Smooth muscle cell (in vitro differentiated cells): ENCODE data around the gene SLC6A20. TPM values are rescaled to one million over a fixed set of nuclear protein-coding genes. Genes with fewer than 3 reads are reported as not detected.

Experiments
- DNase-seq: peaks from one replicate; lab custom pipeline; 2025; ENCODE audit not compliant: unreplicated experiment; lab: John Stamatoyannopoulos, UW
- H2AFZ ChIP-seq: fragments of 200-600 bp; sonication (generic); 2 replicates; pipeline ENCODE4 v1.6.0; 2016; ENCODE audit warnings: antibody characterized with exemption, low read depth, mild to moderate bottlenecking
- H3F3A ChIP-seq: fragments of 200-600 bp; sonication (generic); 2 replicates; pipeline ENCODE4 v1.6.0; 2017; ENCODE audit warnings: antibody characterized with exemption, low read depth
- H3K27ac ChIP-seq: fragments of 200-600 bp; sonication (generic); 2 replicates; pipeline ENCODE4 v1.5.1; 2016; ENCODE audit warnings: low read depth, mild to moderate bottlenecking
- H3K27me3 ChIP-seq: fragments of 200-600 bp; sonication (generic); 2 replicates; pipeline ENCODE4 v1.6.1; 2016; ENCODE audit warnings: low read depth, mild to moderate bottlenecking
- H3K36me3 ChIP-seq: fragments of 200-600 bp; sonication (generic); 2 replicates; pipeline ENCODE4 v1.5.1; 2016; ENCODE audit warnings: low read depth
- H3K4me1 ChIP-seq: fragments of 200-600 bp; sonication (generic); 2 replicates; pipeline ENCODE4 v1.5.1; 2016; ENCODE audit warnings: low read depth
- H3K4me2 ChIP-seq: fragments of 200-600 bp; sonication (generic); 2 replicates; pipeline ENCODE4 v1.6.0; 2016; ENCODE audit warnings: mild to moderate bottlenecking
- H3K4me3 ChIP-seq: fragments of 200-600 bp; sonication (generic); 2 replicates; pipeline ENCODE4 v1.5.1; 2016; ENCODE audit warnings: mild to moderate bottlenecking
- H3K79me2 ChIP-seq: fragments of 200-600 bp; sonication (generic); 2 replicates; pipeline ENCODE4 v1.6.0; 2016; ENCODE audit warnings: low read depth, mild to moderate bottlenecking
- H3K9ac ChIP-seq: fragments of 200-600 bp; sonication (generic); 2 replicates; pipeline ENCODE4 v1.6.0; 2016; ENCODE audit warnings: low read depth
- H3K9me3 ChIP-seq: fragments of 200-600 bp; sonication (generic); replicated peaks from 2 replicates; pipeline ENCODE4 v1.5.1; 2016; ENCODE audit warnings: low read depth
- H4K20me1 ChIP-seq: fragments of 200-600 bp; sonication (generic); 2 replicates; pipeline ENCODE4 v1.6.0; 2016; ENCODE audit warnings: low read depth
- CTCF ChIP-seq: fragments of 200-600 bp; sonication (generic); IDR thresholded peaks from 2 replicates; pipeline ENCODE4 v1.5.1; 2017; ENCODE audit warnings: borderline replicate concordance, mild to moderate bottlenecking, antibody characterized with exemption; ENCODE audit not compliant: insufficient read depth, poor library complexity, severe bottlenecking
- WGBS: methylation state at CpG from one replicate; pipeline ENCODE4 v1.1.7; 2016; ENCODE audit warnings: low lambda C conversion rate; 5-methylcytosine and 5-hydroxymethylcytosine counted together
- polyA plus RNA-seq: library from polyadenylated mRNA; unstranded; fragments of >200 nt; fragmentation: Nextera tagmentation; extraction: Ambion mirVana; gene quantifications from 2 replicates; pipeline ENCODE4 v1.2.1, GENCODE V29; 2016
- total RNA-seq: library from RNA; depleted of rRNA; stranded (reverse); fragments of >200 nt; gene quantifications from 2 replicates; pipeline ENCODE4 v1.2.3, GENCODE V29; 2014

The SLC6A20 gene
- total and polyA plus RNA-seq, 2 experiments from 2014 or later = 0.10 to 0.49 TPM

GRCh38 chr3:45777111-45777745 lies 19.1 kb downstream of the SLC6A20 start:
- H3K27ac ChIP-seq = no peak overlapping the region
- no peak overlapping the region for H2AFZ ChIP-seq
- TF ChIP-seq CTCF = no peak
- H3K27me3 ChIP-seq = peaks cover 11% of the 10 kb centered on the region
- DNase-seq = no peak
- no peak overlapping the region for H3K9ac ChIP-seq
- no peak overlapping the region for H3K4me3 ChIP-seq
- no peak overlapping the region for H3K4me2 ChIP-seq
- H3K79me2 ChIP-seq = no peaks in the 10 kb centered on the region
- H4K20me1 ChIP-seq = no peaks in the 10 kb centered on the region
- H3F3A ChIP-seq = no peaks in the 10 kb centered on the region
- H3K4me1 ChIP-seq = no peaks in the 10 kb centered on the region
- no peaks in the 10 kb centered on the region for H3K36me3 ChIP-seq
- H3K9me3 ChIP-seq = no peaks in the 10 kb centered on the region
- 91% methylated on average over 8 of the region's 8 CpGs for WGBS

- H2AFZ ChIP-seq = no peak overlapping the region
- H3K27ac ChIP-seq = no peak overlapping the region
- no peaks in the 10 kb centered on the region for H3K36me3 ChIP-seq
- peaks cover 11% of the 10 kb centered on the region for H3K27me3 ChIP-seq
- H3K9me3 ChIP-seq = no peaks in the 10 kb centered on the region
- H3K79me2 ChIP-seq = no peaks in the 10 kb centered on the region
- no peaks in the 10 kb centered on the region for H3K4me1 ChIP-seq
- 93% methylated on average over 8 of the region's 8 CpGs for WGBS
- no peak overlapping the region for H3K4me3 ChIP-seq
- no peak overlapping the region for H3K4me2 ChIP-seq
- no peak for TF ChIP-seq CTCF
- H3F3A ChIP-seq = no peaks in the 10 kb centered on the region
- H4K20me1 ChIP-seq = no peaks in the 10 kb centered on the region
- DNase-seq = no peak
- no peak overlapping the region for H3K9ac ChIP-seq
Measured at GRCh38 chr3:45776611-45777010, 19.7 kb downstream of the SLC6A20 start.

- no peak for TF ChIP-seq CTCF
- Histone ChIP-seq H3K4me3 (no peak overlapping the region), H4K20me1 (no peaks in the 10 kb centered on the region), H3K79me2 (no peaks in the 10 kb centered on the region), H3K9me3 (no peaks in the 10 kb centered on the region), H3K27me3 (peaks cover 8% of the 10 kb centered on the region), H2AFZ (no peak overlapping the region), H3K4me2 (no peak overlapping the region), H3F3A (no peaks in the 10 kb centered on the region), H3K27ac (no peak overlapping the region), H3K9ac (no peak overlapping the region), H3K36me3 (no peaks in the 10 kb centered on the region), H3K4me1 (no peaks in the 10 kb centered on the region)
- DNase-seq = no peak
- 85% methylated on average over 3 of the region's 3 CpGs for WGBS
Measured at GRCh38 chr3:45776301-45776595, 20.1 kb downstream of the SLC6A20 start.

GRCh38 chr3:45775571-45776300 lies 20.6 kb downstream of the SLC6A20 start:
- Histone ChIP-seq H3K27ac (no peak overlapping the region), H3K4me3 (no peak overlapping the region), H3K9ac (no peak overlapping the region), H3F3A (no peaks in the 10 kb centered on the region), H3K36me3 (no peaks in the 10 kb centered on the region), H2AFZ (no peak overlapping the region), H3K79me2 (no peaks in the 10 kb centered on the region), H3K4me2 (no peak overlapping the region), H4K20me1 (no peaks in the 10 kb centered on the region), H3K4me1 (no peaks in the 10 kb centered on the region), H3K27me3 (peaks cover 6% of the 10 kb centered on the region), H3K9me3 (no peaks in the 10 kb centered on the region)
- WGBS = 93% methylated on average over 17 of the region's 17 CpGs
- no peak for TF ChIP-seq CTCF
- no peak for DNase-seq
